ENCODE data around the gene PTPRE. TPM values are rescaled to one million over a fixed set of nuclear protein-coding genes. Genes with fewer than 3 reads are reported as not detected.

PTPRE gene
- total RNA-seq, 4 donors from 2014 or later = 9.8 to 24.9 (median 22.7) TPM

GRCh38 chr10:127937069-127937468 is 30.2 kb downstream of the PTPRE start:
- intact Hi-C loops (cut with DNase I) = no loop called here
- no peak for TF ChIP-seq CTCF (IDR thresholded peaks at IDR 0.05)
- no peak for TF ChIP-seq POLR2A (IDR thresholded peaks at IDR 0.05)
- no peak for DNase-seq
- no peak overlapping the region for H3K27ac ChIP-seq
- no peaks in the 10 kb centered on the region for H3K36me3 ChIP-seq
- H3K9me3 ChIP-seq = no peaks in the 10 kb centered on the region
- no peak overlapping the region for H3K4me3 ChIP-seq
- no peaks in the 10 kb centered on the region for H3K4me1 ChIP-seq
- H3K27me3 ChIP-seq = peaks cover 0 to 24% (median 0%) of the 10 kb centered on the region in 4 donors

- Histone ChIP-seq H3K4me1 (peaks cover 0 to 6% (median 0%) of the 10 kb centered on the region in 3 donors), H3K27ac (no peak overlapping the region), H3K36me3 (no peaks in the 10 kb centered on the region), H3K27me3 (peaks cover 0 to 24% (median 0%) of the 10 kb centered on the region in 4 donors), H3K4me3 (no peak overlapping the region), H3K9me3 (no peaks in the 10 kb centered on the region)
- no peak for DNase-seq
- intact Hi-C loops (cut with DNase I) = no loop called here
- 36 to 51% methylated on average over 5 of the region's 5 CpGs for WGBS, 2 donors
- TF ChIP-seq POLR2A (IDR thresholded peaks at IDR 0.05) (no peak), CTCF (IDR thresholded peaks at IDR 0.05) (no peak)
Measured at GRCh38 chr10:127937915-127938463, 31.1 kb downstream of the PTPRE start.

- 65 to 81% methylated on average over 4 of the region's 4 CpGs for WGBS, 2 donors
- Histone ChIP-seq H3K36me3 (no peaks in the 10 kb centered on the region), H3K27ac (no peak overlapping the region), H3K4me1 (peaks cover 0 to 6% (median 0%) of the 10 kb centered on the region in 3 donors), H3K9me3 (no peaks in the 10 kb centered on the region), H3K4me3 (no peak overlapping the region), H3K27me3 (peaks cover 0 to 24% (median 0%) of the 10 kb centered on the region in 4 donors)
- no peak for TF ChIP-seq POLR2A (IDR thresholded peaks at IDR 0.05)
- no peak for TF ChIP-seq CTCF (IDR thresholded peaks at IDR 0.05)
- no peak for DNase-seq
- intact Hi-C loops (cut with DNase I) = no loop called here
Measured at GRCh38 chr10:127939786-127940330, 33.0 kb downstream of the PTPRE start.

GRCh38 chr10:127940866-127941640 is 34.1 kb downstream of the PTPRE start:
- Histone ChIP-seq H3K4me1 (peaks cover 0 to 17% (median 4%) of the 10 kb centered on the region in 3 donors), H3K36me3 (no peaks in the 10 kb centered on the region), H3K27me3 (peaks cover 0 to 20% (median 0%) of the 10 kb centered on the region in 4 donors), H3K4me3 (no peak overlapping the region), H3K27ac (no peak overlapping the region), H3K9me3 (no peaks in the 10 kb centered on the region)
- no peak for DNase-seq
- TF ChIP-seq CTCF (IDR thresholded peaks at IDR 0.05) (no peak), POLR2A (IDR thresholded peaks at IDR 0.05) (no peak)
- intact Hi-C loops (cut with DNase I) = no loop called here
- 61 to 89% methylated on average over 4 to 5 of the region's 6 CpGs for WGBS, 2 donors

- H3K9me3 ChIP-seq = no peaks in the 10 kb centered on the region
- intact Hi-C loops (cut with DNase I) = no loop called here
- H3K27ac ChIP-seq = no peak overlapping the region
- no peak for DNase-seq
- WGBS, 2 donors = 47 to 53% methylated on average over 7 of the region's 7 CpGs
- H3K27me3 ChIP-seq = peaks cover 0 to 14% (median 0%) of the 10 kb centered on the region in 4 donors
- no peak overlapping the region for H3K4me3 ChIP-seq
- no peaks in the 10 kb centered on the region for H3K36me3 ChIP-seq
- TF ChIP-seq CTCF (IDR thresholded peaks at IDR 0.05) (no peak), POLR2A (IDR thresholded peaks at IDR 0.05) (no peak)
- H3K4me1 ChIP-seq = peaks cover 0 to 17% (median 4%) of the 10 kb centered on the region in 3 donors
Measured at GRCh38 chr10:127942811-127943210, 35.9 kb downstream of the PTPRE start.
